Stimulated activated CD4-positive, alpha-beta T cell treated with anti-CD3 and anti-CD28 coated beads, Interleukin-2, amount 100 ng/mL, for 24 hours (primary cell): ENCODE results near the gene GALK2.
"Not testable (repeated sequence)": the region's sequence is repeated elsewhere in the genome, so short reads cannot be mapped to it uniquely, and the experiment has no call there.

Experiments used
- DNase-seq, 2 donors: peaks; one replicate each; pipeline ENCODE4 v3.0.0-alpha.2; 2020

Gene GALK2

GRCh38 chr15:49225572-49226281, 55.7 kb downstream of the GALK2 start:
- DNase-seq, result no peak

- DNase-seq, result no peak
Measured at GRCh38 chr15:49227602-49228001, 57.6 kb downstream of the GALK2 start.

- no peak for DNase-seq
Measured at GRCh38 chr15:49229922-49230321, 59.9 kb downstream of the GALK2 start.

GRCh38 chr15:49232236-49232806, 62.3 kb downstream of the GALK2 start:
- no peak for DNase-seq

- DNase-seq, result peak; percentile 34 to 35
Measured at GRCh38 chr15:49235446-49236124, 65.5 kb downstream of the GALK2 start.

GRCh38 chr15:49236869-49237268, 66.8 kb downstream of the GALK2 start:
- no peak for DNase-seq

GRCh38 chr15:49238342-49238741, 68.3 kb downstream of the GALK2 start:
- DNase-seq, result no peak

GRCh38 chr15:49239105-49239504, 69.1 kb downstream of the GALK2 start:
- no peak for DNase-seq

GRCh38 chr15:49242820-49243219, 72.8 kb downstream of the GALK2 start:
- DNase-seq, result no peak

- DNase-seq, result no peak
Measured at GRCh38 chr15:49247556-49248110, 77.6 kb downstream of the GALK2 start.

- no peak for DNase-seq
Measured at GRCh38 chr15:49248291-49248690, 78.2 kb downstream of the GALK2 start.

GRCh38 chr15:49255966-49256759, 86.1 kb downstream of the GALK2 start:
- no peak for DNase-seq

- DNase-seq, result not testable (repeated sequence)
Measured at GRCh38 chr15:49265117-49265516, 95.1 kb downstream of the GALK2 start.

GRCh38 chr15:49265911-49266310, 95.9 kb downstream of the GALK2 start:
- no peak for DNase-seq

- no peak for DNase-seq
Measured at GRCh38 chr15:49270541-49271421, 100.7 kb downstream of the GALK2 start.

- no peak for DNase-seq
Measured at GRCh38 chr15:49273734-49274318, 103.8 kb downstream of the GALK2 start.

- DNase-seq, result no peak
Measured at GRCh38 chr15:49278751-49279150, 108.7 kb downstream of the GALK2 start.

- no peak for DNase-seq
Measured at GRCh38 chr15:49279521-49280456, 109.7 kb downstream of the GALK2 start.

- DNase-seq, result no peak
Measured at GRCh38 chr15:49282366-49282765, 112.3 kb downstream of the GALK2 start.

- no peak for DNase-seq
Measured at GRCh38 chr15:49286649-49287404, 116.8 kb downstream of the GALK2 start.
